NB4 (cell line): ENCODE measurements around the gene SLC12A7.

ENCODE experiments used
- MYC ChIP-seq: IDR thresholded peaks from 2 replicates; pipeline ENCODE4 v1.6.1; 2011; ENCODE audit warnings: low read depth, low read length
- POLR2A ChIP-seq: IDR thresholded peaks from 2 replicates; pipeline ENCODE4 v1.6.1; 2011; ENCODE audit warnings: mild to moderate bottlenecking; ENCODE audit not compliant: insufficient read length; ENCODE audit errors: extremely low read depth
- TF ChIP-seq, protein P1 (sequence below): IDR thresholded peaks from one replicate; pipeline ENCODE4 v1.5.1; 2012; ENCODE audit warnings: low read depth, low read length

GRCh38 chr5:1089146-1089545, 22.7 kb downstream of the SLC12A7 start:
- TF ChIP-seq MYC: no peak
- TF ChIP-seq, protein P1, sequence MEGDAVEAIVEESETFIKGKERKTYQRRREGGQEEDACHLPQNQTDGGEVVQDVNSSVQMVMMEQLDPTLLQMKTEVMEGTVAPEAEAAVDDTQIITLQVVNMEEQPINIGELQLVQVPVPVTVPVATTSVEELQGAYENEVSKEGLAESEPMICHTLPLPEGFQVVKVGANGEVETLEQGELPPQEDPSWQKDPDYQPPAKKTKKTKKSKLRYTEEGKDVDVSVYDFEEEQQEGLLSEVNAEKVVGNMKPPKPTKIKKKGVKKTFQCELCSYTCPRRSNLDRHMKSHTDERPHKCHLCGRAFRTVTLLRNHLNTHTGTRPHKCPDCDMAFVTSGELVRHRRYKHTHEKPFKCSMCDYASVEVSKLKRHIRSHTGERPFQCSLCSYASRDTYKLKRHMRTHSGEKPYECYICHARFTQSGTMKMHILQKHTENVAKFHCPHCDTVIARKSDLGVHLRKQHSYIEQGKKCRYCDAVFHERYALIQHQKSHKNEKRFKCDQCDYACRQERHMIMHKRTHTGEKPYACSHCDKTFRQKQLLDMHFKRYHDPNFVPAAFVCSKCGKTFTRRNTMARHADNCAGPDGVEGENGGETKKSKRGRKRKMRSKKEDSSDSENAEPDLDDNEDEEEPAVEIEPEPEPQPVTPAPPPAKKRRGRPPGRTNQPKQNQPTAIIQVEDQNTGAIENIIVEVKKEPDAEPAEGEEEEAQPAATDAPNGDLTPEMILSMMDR: no peak
- no peak for TF ChIP-seq POLR2A
